Caco-2 (cell line): ENCODE data around the gene BBC3. TPM values are rescaled to one million over a fixed set of nuclear protein-coding genes. Genes with fewer than 3 reads are reported as not detected.

ENCODE experiments used
- BruUV-seq: library from RNA; stranded (reverse); fragments of 400-500 nt; replicated peaks from 2 replicates; lab custom pipeline; 2021; lab: Mats Ljungman, UMichigan
- CTCF ChIA-PET: fragments of 300-600 bp; sonication (Branson Sonifier 250); formaldehyde crosslinking; loops from one replicate; lab custom pipeline; 2022; ENCODE audit warnings: antibody characterized with exemption; lab: Charles Lee
- POLR2A ChIA-PET: fragments of 300-600 bp; sonication (Branson Sonifier 250); formaldehyde crosslinking; loops from one replicate; lab custom pipeline; 2022; ENCODE audit warnings: antibody characterized with exemption; lab: Charles Lee
- DNase-seq, 2 experiments: peaks; one replicate each; pipeline versions ENCODE4 v3.0.0 to v3.0.0-alpha.2; 2020 to 2022
- H3K27me3 ChIP-seq: replicated peaks from 2 replicates; pipeline ENCODE4 v1.6.0; 2011; ENCODE audit warnings: low read length; ENCODE audit not compliant: control insufficient read depth, insufficient read depth
- H3K36me3 ChIP-seq: 2 replicates; pipeline ENCODE4 v1.5.1; 2011; ENCODE audit warnings: low read length; ENCODE audit not compliant: control insufficient read depth, insufficient read depth
- H3K4me1 ChIP-seq: fragments of 250-450 bp; sonication (Bioruptor Pico); 2 replicates; pipeline ENCODE4 v1.5.1; 2020; ENCODE audit warnings: mild to moderate bottlenecking
- H3K4me3 ChIP-seq: 2 replicates; pipeline ENCODE4 v1.5.1; 2011; ENCODE audit warnings: low read depth, mild to moderate bottlenecking, control low read depth, low read length
- H3K9me3 ChIP-seq: fragments of 250-450 bp; sonication (Bioruptor Pico); 2 replicates; pipeline ENCODE4 v1.5.1; 2020; ENCODE audit warnings: mild to moderate bottlenecking, moderate library complexity
- H3K27ac Mint-ChIP-seq: one replicate; pipeline ENCODE4 v1.8.0; 2022; ENCODE audit warnings: mixed read lengths; ENCODE audit not compliant: unreplicated experiment
- H3K27me3 Mint-ChIP-seq: one replicate; pipeline ENCODE4 v1.8.0; 2022; ENCODE audit warnings: mixed read lengths; ENCODE audit not compliant: insufficient read depth, unreplicated experiment
- H3K36me3 Mint-ChIP-seq: one replicate; pipeline ENCODE4 v1.8.0; 2022; ENCODE audit warnings: mild to moderate bottlenecking, mixed read lengths; ENCODE audit not compliant: insufficient read depth, unreplicated experiment
- H3K4me1 Mint-ChIP-seq: one replicate; pipeline ENCODE4 v1.8.0; 2022; ENCODE audit warnings: low read depth, mixed read lengths; ENCODE audit not compliant: unreplicated experiment
- H3K4me3 Mint-ChIP-seq: one replicate; pipeline ENCODE4 v1.8.0; 2022; ENCODE audit warnings: mild to moderate bottlenecking, moderate library complexity, mixed read lengths; ENCODE audit not compliant: unreplicated experiment
- H3K9me3 Mint-ChIP-seq: one replicate; pipeline ENCODE4 v1.8.0; 2022; ENCODE audit warnings: mixed read lengths; ENCODE audit not compliant: unreplicated experiment
- intact Hi-C: fragments of 100-400 bp; cut with micrococcal nuclease; formaldehyde crosslinking; loops from one replicate; pipeline ENCODE4 v1.10.0; 2022; ENCODE audit not compliant: unreplicated experiment
- total RNA-seq: library from RNA; stranded (reverse); gene quantifications from 2 replicates; pipeline ENCODE4 v1.2.3, GENCODE V29; 2022
- TF ChIP-seq, protein P1 (sequence below), 2 experiments: fragments of 200-600 bp in 1 of 2; IDR thresholded peaks; 1 replicate in 1 of 2; 2 replicates in 1 of 2; pipeline versions ENCODE4 v1.5.1 to v1.8.0; 2011 to 2022; ENCODE audit warnings: antibody characterized with exemption in 1 of 2, control low read depth in 1 of 2, inconsistent platforms in 1 of 2, low read depth in 1 of 2, low read length in 1 of 2, mild to moderate bottlenecking in 1 of 2, moderate library complexity in 1 of 2; ENCODE audit not compliant: insufficient read depth in 1 of 2, severe bottlenecking in 1 of 2, unreplicated experiment in 1 of 2

The BBC3 gene
- total RNA-seq, 1 experiment from 2014 or later = 10.5 TPM

DNA sequence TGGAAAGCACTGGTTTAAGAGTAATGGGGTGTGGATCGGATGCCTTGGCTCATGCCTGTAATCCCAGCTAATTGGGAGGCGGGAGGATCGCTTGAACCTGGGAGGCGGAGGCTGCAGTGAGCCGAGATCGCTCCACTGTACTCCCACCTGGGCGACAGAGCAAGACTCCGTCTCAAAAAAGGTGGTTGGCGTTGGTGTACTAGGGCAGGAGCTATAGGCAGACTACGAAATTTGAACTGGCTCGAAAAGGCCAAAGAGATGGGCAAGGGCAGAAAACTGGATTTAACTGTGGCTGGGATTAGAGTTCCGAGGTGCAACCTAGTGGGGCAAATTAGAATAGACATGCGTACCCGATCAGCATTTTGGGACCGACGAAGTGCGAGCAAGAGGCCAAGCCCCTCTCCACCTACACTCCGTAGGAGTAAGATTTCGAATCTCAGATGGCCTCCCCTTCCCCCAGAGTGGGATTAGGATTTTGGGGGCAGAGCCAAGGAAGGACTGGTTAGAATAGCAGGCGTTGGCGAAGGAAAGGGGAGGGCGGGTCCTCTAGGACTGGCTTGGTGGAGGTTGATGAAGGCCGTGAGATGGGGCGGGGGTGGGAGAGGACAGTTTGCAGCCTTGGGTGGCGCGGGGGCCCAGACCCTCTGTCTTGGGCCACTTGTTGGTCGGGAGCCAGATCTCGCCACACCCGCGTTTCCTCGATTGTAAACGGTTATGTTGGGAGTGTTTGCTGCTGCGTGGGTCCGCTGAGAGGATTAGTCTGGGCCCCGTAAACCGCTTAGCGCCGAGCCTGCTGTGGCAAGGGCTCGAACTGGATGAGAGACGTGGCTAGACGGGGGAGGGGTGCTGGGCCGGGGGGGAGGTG is 41.7 kb upstream of the BBC3 start:
- intact Hi-C loops = loop anchor here (1.0 kb wide), 1 partner anchor 15 kb away; no protein-coding TSS in a partner anchor
- no peaks in the 10 kb centered on the region for H3K9me3 ChIP-seq
- H3K36me3 ChIP-seq = peaks cover 2% of the 10 kb centered on the region
- Mint-ChIP-seq H3K27ac (peak overlapping the region; percentile 94), H3K27me3 (no peaks in the 10 kb centered on the region), H3K4me1 (peaks cover 20% of the 10 kb centered on the region), H3K36me3 (peaks cover 72% of the 10 kb centered on the region), H3K9me3 (no peaks in the 10 kb centered on the region), H3K4me3 (peak overlapping the region; percentile 93)
- peaks cover 9% of the 10 kb centered on the region; the same call in 1 of the 2 replicates for H3K4me1 ChIP-seq
- ChIA-PET POLR2A (no interaction called here), CTCF (interaction anchor here (0.5 kb wide), 1 partner anchor 491 kb away, joined by 4 read pairs; no protein-coding TSS in a partner anchor)
- TF ChIP-seq, protein P1, sequence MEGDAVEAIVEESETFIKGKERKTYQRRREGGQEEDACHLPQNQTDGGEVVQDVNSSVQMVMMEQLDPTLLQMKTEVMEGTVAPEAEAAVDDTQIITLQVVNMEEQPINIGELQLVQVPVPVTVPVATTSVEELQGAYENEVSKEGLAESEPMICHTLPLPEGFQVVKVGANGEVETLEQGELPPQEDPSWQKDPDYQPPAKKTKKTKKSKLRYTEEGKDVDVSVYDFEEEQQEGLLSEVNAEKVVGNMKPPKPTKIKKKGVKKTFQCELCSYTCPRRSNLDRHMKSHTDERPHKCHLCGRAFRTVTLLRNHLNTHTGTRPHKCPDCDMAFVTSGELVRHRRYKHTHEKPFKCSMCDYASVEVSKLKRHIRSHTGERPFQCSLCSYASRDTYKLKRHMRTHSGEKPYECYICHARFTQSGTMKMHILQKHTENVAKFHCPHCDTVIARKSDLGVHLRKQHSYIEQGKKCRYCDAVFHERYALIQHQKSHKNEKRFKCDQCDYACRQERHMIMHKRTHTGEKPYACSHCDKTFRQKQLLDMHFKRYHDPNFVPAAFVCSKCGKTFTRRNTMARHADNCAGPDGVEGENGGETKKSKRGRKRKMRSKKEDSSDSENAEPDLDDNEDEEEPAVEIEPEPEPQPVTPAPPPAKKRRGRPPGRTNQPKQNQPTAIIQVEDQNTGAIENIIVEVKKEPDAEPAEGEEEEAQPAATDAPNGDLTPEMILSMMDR (IDR thresholded peaks at IDR 0.05; ENCODE audit: insufficient read depth in 1 of 2, low read depth in 1 of 2, low read length in 1 of 2, severe bottlenecking in 1 of 2, unreplicated experiment in 1 of 2) = no peak
- DNase-seq = peak; percentile 25 to 64
- H3K27me3 ChIP-seq = no peaks in the 10 kb centered on the region
- peak overlapping the region; percentile 77 for H3K4me3 ChIP-seq
- BruUV-seq = TSS peak; percentile 66

DNA sequence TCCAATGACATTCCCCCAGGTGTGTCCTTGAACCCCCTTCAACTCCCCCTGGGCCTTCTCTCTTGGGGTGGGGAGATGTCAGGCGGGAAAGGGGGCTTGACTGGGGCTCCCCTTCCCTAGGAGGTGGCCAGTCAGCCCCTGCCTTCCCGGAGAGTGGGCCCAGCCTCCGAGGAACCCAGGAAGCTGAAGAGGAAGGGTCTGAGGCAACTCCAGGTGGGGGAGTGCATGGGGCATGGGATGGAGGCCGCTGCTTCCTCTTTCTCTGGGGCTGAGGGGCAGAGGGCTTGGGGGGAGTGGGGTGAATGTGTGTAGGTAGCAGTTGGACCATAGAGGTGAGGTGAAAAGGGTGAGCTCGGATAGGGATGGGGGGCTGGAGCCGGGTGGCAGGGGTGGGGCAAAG is 41.0 kb upstream of the BBC3 start:
- H3K9me3 ChIP-seq = no peaks in the 10 kb centered on the region
- Mint-ChIP-seq H3K27me3 (no peaks in the 10 kb centered on the region), H3K4me3 (peak overlapping the region; percentile 93), H3K9me3 (no peaks in the 10 kb centered on the region), H3K27ac (peak overlapping the region; percentile 94), H3K4me1 (peaks cover 20% of the 10 kb centered on the region), H3K36me3 (peaks cover 79% of the 10 kb centered on the region)
- intact Hi-C loops = no loop called here
- ChIA-PET CTCF (no interaction called here), POLR2A (no interaction called here)
- BruUV-seq = no TSS peak
- peaks cover 9% of the 10 kb centered on the region; the same call in 1 of the 2 replicates for H3K4me1 ChIP-seq
- TF ChIP-seq, protein P1 (IDR thresholded peaks at IDR 0.05; ENCODE audit: insufficient read depth in 1 of 2, low read depth in 1 of 2, low read length in 1 of 2, severe bottlenecking in 1 of 2, unreplicated experiment in 1 of 2) = no peak
- no peaks in the 10 kb centered on the region for H3K27me3 ChIP-seq
- H3K4me3 ChIP-seq = no peak overlapping the region
- no peak for DNase-seq
- peaks cover 5% of the 10 kb centered on the region for H3K36me3 ChIP-seq

DNA sequence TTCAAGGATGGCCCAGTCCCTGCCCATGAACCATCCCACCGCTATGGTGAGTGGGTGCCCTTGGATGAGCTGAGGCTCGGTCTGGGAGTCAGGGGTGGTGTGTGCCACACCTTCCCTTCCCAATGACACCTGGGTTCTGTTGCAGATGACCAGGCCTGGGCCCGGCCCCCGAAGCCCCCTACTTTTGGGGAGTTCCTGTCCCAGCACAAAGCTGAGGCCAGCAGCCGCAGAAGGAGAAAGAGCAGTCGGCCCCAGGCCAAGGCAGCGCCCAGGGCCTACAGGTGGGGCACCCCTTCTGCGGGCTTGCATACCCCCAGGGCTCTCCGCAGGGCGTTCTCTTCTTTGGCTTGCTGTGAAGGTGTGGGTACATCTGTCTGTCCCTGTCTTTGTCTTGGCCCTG is 39.4 kb upstream of the BBC3 start:
- Mint-ChIP-seq H3K36me3 (peaks cover 84% of the 10 kb centered on the region), H3K27me3 (no peaks in the 10 kb centered on the region), H3K9me3 (no peaks in the 10 kb centered on the region), H3K27ac (no peak overlapping the region), H3K4me3 (no peak overlapping the region), H3K4me1 (peaks cover 14% of the 10 kb centered on the region)
- BruUV-seq = no TSS peak
- ChIA-PET CTCF (interaction anchor here (0.6 kb wide), 1 partner anchor 211 kb away, joined by 5 read pairs; no protein-coding TSS in a partner anchor), POLR2A (no interaction called here)
- H3K36me3 ChIP-seq = peaks cover 5% of the 10 kb centered on the region
- TF ChIP-seq, protein P1 (IDR thresholded peaks at IDR 0.05; ENCODE audit: insufficient read depth in 1 of 2, low read depth in 1 of 2, low read length in 1 of 2, severe bottlenecking in 1 of 2, unreplicated experiment in 1 of 2) = no peak
- no peak overlapping the region for H3K4me3 ChIP-seq
- no peaks in the 10 kb centered on the region for H3K27me3 ChIP-seq
- H3K9me3 ChIP-seq = no peaks in the 10 kb centered on the region
- peaks cover 5% of the 10 kb centered on the region; the same call in 1 of the 2 replicates for H3K4me1 ChIP-seq
- intact Hi-C loops = no loop called here
- DNase-seq = no peak
